Activated CD4-positive, alpha-beta memory T cell treated with anti-CD3 and anti-CD28 coated beads for 36 hours (primary cell): ENCODE data around the gene STEAP3. TPM values are rescaled to one million over a fixed set of nuclear protein-coding genes. Genes with fewer than 3 reads are reported as not detected.

ENCODE experiments used
- CTCF ChIA-PET: fragments of 350-600 bp; sonication (Branson Sonifier 250); formaldehyde crosslinking; loops from one replicate; lab custom pipeline; 2021; ENCODE audit warnings: antibody characterized with exemption, inconsistent platforms; lab: Charles Lee
- POLR2A ChIA-PET: fragments of 350-600 bp; sonication (Branson Sonifier 250); formaldehyde crosslinking; loops from one replicate; lab custom pipeline; 2021; ENCODE audit warnings: antibody characterized with exemption; lab: Charles Lee
- DNase-seq: peaks from one replicate; pipeline ENCODE4 v3.0.0-alpha.2; 2020
- H3K27ac Mint-ChIP-seq: one replicate; pipeline ENCODE4 v1.8.0; 2021; ENCODE audit warnings: mixed read lengths
- H3K27me3 Mint-ChIP-seq: one replicate; pipeline ENCODE4 v1.8.0; 2021; ENCODE audit warnings: mixed read lengths
- H3K36me3 Mint-ChIP-seq: one replicate; pipeline ENCODE4 v1.8.0; 2021; ENCODE audit warnings: mixed read lengths
- H3K4me1 Mint-ChIP-seq: one replicate; pipeline ENCODE4 v1.8.0; 2021; ENCODE audit warnings: low read depth, mixed read lengths
- H3K4me3 Mint-ChIP-seq: one replicate; pipeline ENCODE4 v1.8.0; 2021; ENCODE audit warnings: mild to moderate bottlenecking, mixed read lengths
- H3K9me3 Mint-ChIP-seq: one replicate; pipeline ENCODE4 v1.8.0; 2021; ENCODE audit warnings: mixed read lengths
- intact Hi-C: fragments of 100-400 bp; cut with micrococcal nuclease; formaldehyde crosslinking; loops from one replicate; pipeline ENCODE4 v1.15.1; 2023
- total RNA-seq, 2 experiments: library from RNA; stranded (reverse); gene quantifications; one replicate each; pipeline ENCODE4 v1.2.3, GENCODE V29; 2021

STEAP3 gene
- total RNA-seq, 2 experiments from 2014 or later = 0.12 to 0.17 TPM

- intact Hi-C loops = no loop called here
- H3K36me3 Mint-ChIP-seq = no peaks in the 10 kb centered on the region
- POLR2A ChIA-PET = no interaction called here
- no peak overlapping the region for H3K27ac Mint-ChIP-seq
- no peaks in the 10 kb centered on the region for H3K4me1 Mint-ChIP-seq
- H3K4me3 Mint-ChIP-seq = no peak overlapping the region
- no peaks in the 10 kb centered on the region for H3K9me3 Mint-ChIP-seq
- DNase-seq = no peak
- peaks cover 4% of the 10 kb centered on the region for H3K27me3 Mint-ChIP-seq
- CTCF ChIA-PET = no interaction called here
Observed at GRCh38 chr2:119202610-119203310, 20.9 kb upstream of the STEAP3 start.

- no peak for DNase-seq
- intact Hi-C loops = no loop called here
- Mint-ChIP-seq H3K4me1 (no peaks in the 10 kb centered on the region), H3K36me3 (no peaks in the 10 kb centered on the region), H3K4me3 (no peak overlapping the region), H3K27me3 (peaks cover 2% of the 10 kb centered on the region), H3K27ac (no peak overlapping the region), H3K9me3 (no peaks in the 10 kb centered on the region)
- ChIA-PET CTCF (no interaction called here), POLR2A (no interaction called here)
Observed at GRCh38 chr2:119204525-119204924, 19.1 kb upstream of the STEAP3 start.

GRCh38 chr2:119205001-119205706, 18.5 kb upstream of the STEAP3 start:
- peaks cover 2% of the 10 kb centered on the region for H3K27me3 Mint-ChIP-seq
- DNase-seq = no peak
- no peak overlapping the region for H3K4me3 Mint-ChIP-seq
- intact Hi-C loops = no loop called here
- H3K9me3 Mint-ChIP-seq = no peaks in the 10 kb centered on the region
- no peaks in the 10 kb centered on the region for H3K4me1 Mint-ChIP-seq
- CTCF ChIA-PET = no interaction called here
- POLR2A ChIA-PET = no interaction called here
- H3K27ac Mint-ChIP-seq = no peak overlapping the region
- no peaks in the 10 kb centered on the region for H3K36me3 Mint-ChIP-seq

DNA sequence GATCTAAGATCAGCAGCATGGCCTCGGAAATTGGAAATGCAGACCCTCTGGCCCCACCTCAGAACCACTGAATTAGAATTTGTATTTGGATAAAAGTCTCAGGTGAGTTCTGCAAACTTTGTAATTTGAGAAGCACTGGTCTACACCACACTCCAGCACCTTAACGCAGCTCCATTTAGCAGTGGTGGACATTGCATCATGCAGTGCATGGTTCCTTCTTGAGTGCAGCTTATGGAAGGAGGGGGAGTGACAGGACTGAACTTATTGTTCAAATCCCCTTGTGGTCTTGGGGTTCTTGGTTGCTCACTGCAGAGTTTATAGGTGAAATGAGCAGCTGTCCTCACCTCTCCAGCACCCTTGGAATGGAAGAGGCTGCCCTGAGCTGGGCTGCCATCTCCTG, 17.4 kb upstream of the STEAP3 start:
- no peak for DNase-seq
- H3K4me1 Mint-ChIP-seq = no peaks in the 10 kb centered on the region
- H3K4me3 Mint-ChIP-seq = no peak overlapping the region
- intact Hi-C loops = no loop called here
- H3K36me3 Mint-ChIP-seq = no peaks in the 10 kb centered on the region
- ChIA-PET POLR2A (no interaction called here), CTCF (no interaction called here)
- H3K27me3 Mint-ChIP-seq = no peaks in the 10 kb centered on the region
- H3K9me3 Mint-ChIP-seq = no peaks in the 10 kb centered on the region
- H3K27ac Mint-ChIP-seq = no peak overlapping the region

DNA sequence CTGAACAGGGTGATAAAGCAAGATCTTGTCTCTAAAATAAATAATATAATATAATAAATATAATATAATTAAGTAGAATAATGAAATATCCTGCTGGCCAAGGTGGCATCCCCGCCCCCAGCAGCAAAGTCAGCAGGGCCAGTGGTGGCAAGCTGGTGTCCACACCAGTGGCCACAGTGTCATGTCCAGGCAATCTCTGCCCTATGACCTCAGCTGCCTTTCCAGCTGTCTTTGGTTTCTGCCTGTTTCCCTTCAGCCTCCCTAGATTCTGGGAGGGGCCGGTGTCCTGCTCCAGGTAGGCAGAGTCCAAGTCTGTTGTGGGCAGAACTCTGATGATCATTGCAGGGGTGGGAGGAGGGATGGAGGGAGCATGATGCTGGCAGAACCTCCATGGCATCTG, 16.2 kb upstream of the STEAP3 start:
- Mint-ChIP-seq H3K36me3 (no peaks in the 10 kb centered on the region), H3K9me3 (no peaks in the 10 kb centered on the region), H3K4me3 (no peak overlapping the region), H3K27me3 (peaks cover 3% of the 10 kb centered on the region), H3K27ac (no peak overlapping the region), H3K4me1 (no peaks in the 10 kb centered on the region)
- intact Hi-C loops = no loop called here
- DNase-seq = no peak
- ChIA-PET POLR2A (interaction anchor here (0.6 kb wide), 1 partner anchor 1726 kb away, joined by 3 read pairs; no protein-coding TSS in a partner anchor), CTCF (no interaction called here)

DNA sequence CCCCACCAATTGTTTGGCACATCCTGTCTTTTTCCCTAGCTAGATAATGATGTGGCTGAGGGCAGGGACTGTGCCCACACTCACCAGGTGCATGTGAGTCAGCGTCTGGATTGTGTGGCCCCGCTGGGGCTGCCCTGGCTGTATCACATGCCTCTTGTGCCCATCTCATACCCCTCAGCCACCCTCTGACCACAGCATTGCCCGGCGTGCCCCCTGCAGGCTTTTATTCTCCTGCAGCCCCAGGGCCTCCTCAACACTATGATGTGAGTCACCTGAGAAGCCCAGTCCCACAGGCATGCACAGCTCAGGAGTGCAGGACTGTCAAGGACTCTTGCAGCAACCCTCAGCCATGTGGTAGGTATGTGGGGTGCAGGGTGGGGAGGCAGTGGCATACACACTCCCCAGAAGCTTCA, 14.8 kb upstream of the STEAP3 start:
- H3K36me3 Mint-ChIP-seq = no peaks in the 10 kb centered on the region
- no peaks in the 10 kb centered on the region for H3K9me3 Mint-ChIP-seq
- H3K4me1 Mint-ChIP-seq = no peaks in the 10 kb centered on the region
- ChIA-PET POLR2A (no interaction called here), CTCF (no interaction called here)
- DNase-seq = no peak
- no peak overlapping the region for H3K27ac Mint-ChIP-seq
- H3K27me3 Mint-ChIP-seq = peaks cover 3% of the 10 kb centered on the region
- no peak overlapping the region for H3K4me3 Mint-ChIP-seq
- intact Hi-C loops = no loop called here

- Mint-ChIP-seq H3K4me1 (no peaks in the 10 kb centered on the region), H3K27ac (no peak overlapping the region), H3K9me3 (no peaks in the 10 kb centered on the region), H3K36me3 (no peaks in the 10 kb centered on the region), H3K4me3 (no peak overlapping the region), H3K27me3 (peaks cover 3% of the 10 kb centered on the region)
- POLR2A ChIA-PET = no interaction called here
- DNase-seq = no peak
- intact Hi-C loops = no loop called here
- CTCF ChIA-PET = interaction anchor here (1.1 kb wide), 1 partner anchor 20 kb away, joined by 3 read pairs; no protein-coding TSS in a partner anchor
Observed at GRCh38 chr2:119212139-119212800, 11.4 kb upstream of the STEAP3 start.

GRCh38 chr2:119214453-119215037, 9.1 kb upstream of the STEAP3 start:
- H3K27me3 Mint-ChIP-seq = peaks cover 4% of the 10 kb centered on the region
- H3K4me1 Mint-ChIP-seq = no peaks in the 10 kb centered on the region
- intact Hi-C loops = no loop called here
- CTCF ChIA-PET = no interaction called here
- no peak overlapping the region for H3K27ac Mint-ChIP-seq
- no peak for DNase-seq
- POLR2A ChIA-PET = no interaction called here
- no peaks in the 10 kb centered on the region for H3K9me3 Mint-ChIP-seq
- H3K4me3 Mint-ChIP-seq = no peak overlapping the region
- no peaks in the 10 kb centered on the region for H3K36me3 Mint-ChIP-seq

GRCh38 chr2:119216994-119217393, 6.6 kb upstream of the STEAP3 start:
- Mint-ChIP-seq H3K4me3 (no peak overlapping the region), H3K27ac (no peak overlapping the region), H3K36me3 (no peaks in the 10 kb centered on the region), H3K27me3 (peaks cover 22% of the 10 kb centered on the region), H3K9me3 (no peaks in the 10 kb centered on the region), H3K4me1 (no peaks in the 10 kb centered on the region)
- ChIA-PET POLR2A (no interaction called here), CTCF (no interaction called here)
- intact Hi-C loops = no loop called here
- DNase-seq = no peak

DNA sequence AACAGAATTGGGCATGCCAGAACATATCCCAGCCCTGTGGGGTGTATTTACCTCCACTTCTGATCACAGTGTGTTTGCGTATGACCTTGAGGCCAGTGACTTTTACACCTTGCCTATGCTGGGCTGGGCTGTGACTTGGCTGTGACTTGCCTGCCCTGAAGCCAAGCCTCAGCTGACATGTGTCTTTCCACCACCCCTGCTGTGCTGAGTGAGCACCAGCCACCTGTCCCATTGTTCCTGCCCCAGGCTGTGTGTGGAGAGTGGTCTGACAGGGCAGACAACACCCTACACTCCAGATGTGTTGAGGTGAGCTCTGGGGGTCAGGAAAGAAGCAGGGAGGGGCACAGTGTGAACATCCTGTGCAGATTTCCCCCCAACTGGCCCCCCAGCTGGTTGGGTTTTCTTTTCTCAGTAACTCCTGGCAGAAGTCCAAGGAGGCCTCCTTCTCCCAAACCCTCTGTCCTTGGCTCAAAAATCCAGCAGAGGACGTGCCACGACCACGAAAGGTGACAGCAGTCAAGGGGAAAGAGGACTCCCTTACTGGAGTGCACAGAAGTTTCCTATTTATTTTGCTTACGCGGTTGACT, 5.1 kb upstream of the STEAP3 start:
- intact Hi-C loops = no loop called here
- ChIA-PET CTCF (no interaction called here), POLR2A (no interaction called here)
- Mint-ChIP-seq H3K4me3 (no peak overlapping the region), H3K4me1 (no peaks in the 10 kb centered on the region), H3K9me3 (no peaks in the 10 kb centered on the region), H3K27me3 (peaks cover 32% of the 10 kb centered on the region), H3K27ac (no peak overlapping the region), H3K36me3 (no peaks in the 10 kb centered on the region)
- no peak for DNase-seq

DNA sequence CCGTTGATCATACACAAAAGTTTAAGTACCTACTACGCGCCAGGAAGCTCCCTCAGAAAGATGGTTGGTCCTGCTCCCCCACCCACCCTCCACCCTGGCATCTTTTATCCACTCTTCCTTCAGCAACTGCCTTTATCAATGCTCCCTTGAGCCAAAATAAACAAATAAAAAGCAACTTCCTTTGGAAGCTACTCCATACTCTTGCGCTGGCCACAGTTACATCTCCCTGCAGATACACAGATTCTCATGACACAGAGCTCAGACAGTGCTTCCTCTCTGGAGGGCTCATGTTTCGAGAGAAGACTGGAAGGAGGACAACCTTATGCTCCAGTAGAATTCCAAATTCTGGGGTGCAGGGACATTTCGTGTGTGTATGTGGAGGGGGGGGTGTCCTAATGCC, 3.8 kb upstream of the STEAP3 start:
- no peaks in the 10 kb centered on the region for H3K4me1 Mint-ChIP-seq
- intact Hi-C loops = no loop called here
- H3K27me3 Mint-ChIP-seq = peaks cover 36% of the 10 kb centered on the region
- ChIA-PET POLR2A (no interaction called here), CTCF (no interaction called here)
- H3K27ac Mint-ChIP-seq = no peak overlapping the region
- H3K4me3 Mint-ChIP-seq = no peak overlapping the region
- no peaks in the 10 kb centered on the region for H3K9me3 Mint-ChIP-seq
- H3K36me3 Mint-ChIP-seq = no peaks in the 10 kb centered on the region
- no peak for DNase-seq

DNA sequence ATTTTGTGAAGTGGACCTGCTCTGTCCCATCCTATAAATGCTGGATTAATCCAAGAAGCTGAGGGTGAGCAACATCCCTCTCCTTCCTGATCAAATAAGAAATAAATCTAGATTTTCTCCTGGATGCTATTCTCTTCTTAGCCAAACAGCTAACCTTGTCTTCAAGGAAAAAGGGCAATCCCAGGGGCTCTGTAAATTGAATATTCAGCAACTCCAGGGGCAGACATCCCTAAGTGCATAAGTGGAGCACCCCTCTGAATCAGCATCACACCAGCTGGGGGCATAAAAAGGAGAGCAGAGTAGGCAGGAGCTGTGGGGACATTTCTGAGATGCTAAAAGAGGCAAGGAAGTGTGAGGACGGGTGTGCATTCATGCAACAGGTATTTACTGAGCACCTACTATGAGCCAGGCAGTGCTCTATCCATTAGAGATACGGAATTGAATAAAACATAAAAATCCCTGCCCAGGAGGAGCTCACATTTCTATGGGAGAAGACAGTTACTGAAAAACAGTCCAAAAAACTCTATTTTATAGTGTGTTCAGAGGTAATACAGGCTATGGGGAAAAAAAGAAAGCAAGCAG, 2.8 kb upstream of the STEAP3 start:
- no peaks in the 10 kb centered on the region for H3K36me3 Mint-ChIP-seq
- no peaks in the 10 kb centered on the region for H3K4me1 Mint-ChIP-seq
- ChIA-PET CTCF (no interaction called here), POLR2A (no interaction called here)
- no peak overlapping the region for H3K4me3 Mint-ChIP-seq
- intact Hi-C loops = no loop called here
- no peaks in the 10 kb centered on the region for H3K9me3 Mint-ChIP-seq
- no peak for DNase-seq
- H3K27ac Mint-ChIP-seq = no peak overlapping the region
- peaks cover 42% of the 10 kb centered on the region for H3K27me3 Mint-ChIP-seq
